ENCODE measurements around the gene HIGD2A. TPM values are rescaled to one million over a fixed set of nuclear protein-coding genes. Genes with fewer than 3 reads are reported as not detected.
A peak's percentile ranks its signal among the peaks of the same experiment; 100 is the strongest.

The HIGD2A gene
- total RNA-seq, 4 donors from 2014 or later, result 4.6 to 74.5 (median 26.7) TPM

DNA sequence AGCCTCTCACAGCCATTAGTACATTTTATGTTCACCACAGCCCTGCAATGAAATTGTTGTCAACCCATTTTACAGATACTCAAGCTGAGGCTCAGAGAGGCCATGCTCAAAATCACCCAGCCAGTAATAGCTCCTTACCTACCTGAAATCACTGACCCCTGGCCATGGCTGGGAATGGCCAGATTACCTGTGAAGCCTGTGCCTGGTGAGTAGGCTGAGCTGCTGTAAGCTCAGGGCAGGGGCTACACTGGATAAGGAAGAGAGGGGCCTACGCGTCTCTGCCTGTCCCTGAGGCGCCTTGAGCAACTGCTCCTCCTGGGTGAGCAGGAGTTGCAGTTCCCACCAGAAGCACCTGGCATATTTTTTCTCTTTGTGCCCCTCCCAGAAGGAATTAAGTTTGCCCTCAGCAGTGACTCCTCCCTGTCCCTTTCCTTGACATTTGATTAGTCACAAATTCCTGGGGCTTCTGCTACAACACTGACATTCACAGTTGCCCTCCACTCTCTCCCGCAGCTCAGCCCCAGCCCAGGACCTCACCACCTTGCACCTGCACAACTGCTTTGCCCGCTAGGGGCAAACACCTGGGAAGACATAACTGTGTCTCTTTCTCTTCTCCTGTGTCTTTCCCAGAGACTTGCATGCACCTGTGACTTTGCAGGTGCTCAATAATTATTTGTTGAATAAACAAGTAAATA, 22.1 kb downstream of the HIGD2A start:
- Histone ChIP-seq H3K4me3 (no peak overlapping the region), H3K36me3 (no peaks in the 10 kb centered on the region), H3K27me3 (no peaks in the 10 kb centered on the region), H3K9me3 (no peaks in the 10 kb centered on the region), H3K27ac (no peak overlapping the region), H3K4me1 (peaks cover 0 to 6% of the 10 kb centered on the region in 2 donors)
- DNase-seq, result no peak
- TF ChIP-seq CTCF (IDR thresholded peaks at IDR 0.05), result no peak
- TF ChIP-seq POLR2A (IDR thresholded peaks at IDR 0.05), result no peak
- intact Hi-C loops (cut with DNase I; ENCODE audit: low total_unique reads), result no loop called here

GRCh38 chr5:176412517-176413254, 24.1 kb downstream of the HIGD2A start:
- Histone ChIP-seq H3K27ac (no peak overlapping the region), H3K27me3 (no peaks in the 10 kb centered on the region), H3K4me1 (peaks cover 3 to 10% of the 10 kb centered on the region in 2 donors), H3K9me3 (no peaks in the 10 kb centered on the region), H3K36me3 (no peaks in the 10 kb centered on the region), H3K4me3 (no peak overlapping the region)
- no peak for DNase-seq
- intact Hi-C loops (cut with DNase I; ENCODE audit: low total_unique reads), result no loop called here
- TF ChIP-seq POLR2A (IDR thresholded peaks at IDR 0.05) (no peak), CTCF (IDR thresholded peaks at IDR 0.05) (no peak)

GRCh38 chr5:176413255-176413565, 24.7 kb downstream of the HIGD2A start:
- DNase-seq, result no peak
- H3K27me3 ChIP-seq, result no peaks in the 10 kb centered on the region
- no peaks in the 10 kb centered on the region for H3K36me3 ChIP-seq
- TF ChIP-seq CTCF (IDR thresholded peaks at IDR 0.05), result no peak
- TF ChIP-seq POLR2A (IDR thresholded peaks at IDR 0.05), result no peak
- H3K4me1 ChIP-seq, result peaks cover 3 to 10% of the 10 kb centered on the region in 2 donors
- no peak overlapping the region for H3K4me3 ChIP-seq
- H3K27ac ChIP-seq, result peak overlapping the region in 1 of 2 donors; percentile 34
- no peaks in the 10 kb centered on the region for H3K9me3 ChIP-seq
- intact Hi-C loops (cut with DNase I; ENCODE audit: low total_unique reads), result no loop called here

GRCh38 chr5:176413709-176414191, 25.2 kb downstream of the HIGD2A start:
- DNase-seq, result no peak
- peaks cover 3 to 10% of the 10 kb centered on the region in 2 donors for H3K4me1 ChIP-seq
- H3K27me3 ChIP-seq, result no peaks in the 10 kb centered on the region
- no peaks in the 10 kb centered on the region for H3K9me3 ChIP-seq
- no peak overlapping the region for H3K4me3 ChIP-seq
- intact Hi-C loops (cut with DNase I; ENCODE audit: low total_unique reads), result no loop called here
- H3K36me3 ChIP-seq, result no peaks in the 10 kb centered on the region
- no peak for TF ChIP-seq CTCF (IDR thresholded peaks at IDR 0.05)
- TF ChIP-seq POLR2A (IDR thresholded peaks at IDR 0.05), result no peak
- peak overlapping the region in 1 of 2 donors; percentile 34 for H3K27ac ChIP-seq

DNA sequence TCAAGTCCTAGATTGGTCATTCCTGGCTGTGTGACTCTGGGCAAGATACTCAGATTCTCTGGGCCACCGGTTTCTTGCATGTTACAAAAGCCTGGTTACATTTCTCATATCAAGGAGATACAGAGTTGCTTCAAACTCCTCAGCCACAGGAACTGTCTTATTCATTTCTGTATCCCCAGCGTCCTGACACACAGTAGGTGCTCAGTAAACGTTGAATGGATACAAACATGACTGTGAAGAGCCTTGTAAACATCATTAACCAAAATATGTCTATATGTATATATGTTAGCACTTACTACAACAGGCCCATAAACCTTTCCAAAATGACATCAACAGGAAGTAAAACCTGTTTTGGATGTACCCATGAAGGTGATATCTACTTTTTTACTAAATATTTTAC, 26.2 kb downstream of the HIGD2A start:
- no peak for TF ChIP-seq POLR2A (IDR thresholded peaks at IDR 0.05)
- no peak for TF ChIP-seq CTCF (IDR thresholded peaks at IDR 0.05)
- no peaks in the 10 kb centered on the region for H3K27me3 ChIP-seq
- H3K36me3 ChIP-seq, result no peaks in the 10 kb centered on the region
- H3K27ac ChIP-seq, result peak overlapping the region; percentile 80 to 94
- H3K4me1 ChIP-seq, result peaks cover 3 to 10% of the 10 kb centered on the region in 2 donors
- DNase-seq, result no peak
- H3K9me3 ChIP-seq, result no peaks in the 10 kb centered on the region
- intact Hi-C loops (cut with DNase I; ENCODE audit: low total_unique reads), result no loop called here
- no peak overlapping the region for H3K4me3 ChIP-seq
